Liver (tissue), 9 donors: ENCODE results near the gene KLHL12. TPM values are rescaled to one million over a fixed set of nuclear protein-coding genes. Genes with fewer than 3 reads are reported as not detected.

Experiments used
- DNase-seq: peaks from one replicate; pipeline ENCODE4 v3.0.0-alpha.2; 2017; ENCODE audit warnings: low spot score
- H3K27ac ChIP-seq, 2 donors: one replicate each; pipeline ENCODE4 v1.7.0; 2013; ENCODE audit warnings: inconsistent platforms in 2 of 2, low read length in 2 of 2, control low read depth in 1 of 2, low read depth in 1 of 2, mild to moderate bottlenecking in 1 of 2
- H3K27me3 ChIP-seq, 4 donors: one replicate each; pipeline versions ENCODE4 v1.6.1 to v1.7.0; 2013; ENCODE audit warnings: low read length in 3 of 4, inconsistent platforms in 1 of 4, mild to moderate bottlenecking in 1 of 4, moderate library complexity in 1 of 4; ENCODE audit not compliant: control insufficient read depth in 4 of 4, insufficient read depth in 4 of 4
- H3K36me3 ChIP-seq, 4 donors: one replicate each; pipeline versions ENCODE4 v1.6.1 to v1.7.0; 2013; ENCODE audit warnings: low read length in 3 of 4, mild to moderate bottlenecking in 3 of 4, low read depth in 1 of 4, moderate library complexity in 1 of 4; ENCODE audit not compliant: control insufficient read depth in 4 of 4, insufficient read depth in 3 of 4
- H3K4me1 ChIP-seq, 4 donors: one replicate each; pipeline versions ENCODE4 v1.6.1 to v1.7.0; 2013; ENCODE audit warnings: low read length in 3 of 4, mild to moderate bottlenecking in 3 of 4, moderate library complexity in 1 of 4; ENCODE audit not compliant: control insufficient read depth in 4 of 4, insufficient read depth in 4 of 4
- H3K4me3 ChIP-seq, 3 donors: one replicate each; pipeline versions ENCODE4 v1.6.1 to v1.7.0; 2013; ENCODE audit warnings: low read length in 3 of 3, control low read depth in 1 of 3, low read depth in 1 of 3, mild to moderate bottlenecking in 1 of 3
- H3K9ac ChIP-seq, 2 donors: one replicate each; pipeline ENCODE4 v1.7.0; 2013; ENCODE audit warnings: low read length in 2 of 2, mild to moderate bottlenecking in 2 of 2, moderate library complexity in 2 of 2, control low read depth in 1 of 2, low read depth in 1 of 2
- H3K9me3 ChIP-seq, 4 donors: one replicate each; pipeline versions ENCODE4 v1.6.1 to v1.7.0; 2013; ENCODE audit warnings: low read length in 3 of 4; ENCODE audit not compliant: control insufficient read depth in 4 of 4
- EGR1 ChIP-seq, 2 donors: IDR thresholded peaks; 2 replicates each; pipeline ENCODE4 v1.6.1; 2016 to 2018; ENCODE audit warnings: antibody characterized with exemption in 2 of 2, low read depth in 2 of 2
- FOXA1 ChIP-seq: IDR thresholded peaks from 2 replicates; pipeline ENCODE4 v1.6.1; 2016; ENCODE audit warnings: antibody characterized with exemption
- FOXA2 ChIP-seq: IDR thresholded peaks from 2 replicates; pipeline ENCODE4 v1.6.1; 2016; ENCODE audit warnings: antibody characterized with exemption
- GABPA ChIP-seq, 2 donors: IDR thresholded peaks in 1 of 2; conservative IDR thresholded peaks in 1 of 2; 2 replicates each; pipeline ENCODE4 v1.6.1; 2016; ENCODE audit warnings: antibody characterized with exemption in 2 of 2, mild to moderate bottlenecking in 1 of 2, moderate library complexity in 1 of 2
- HNF4A ChIP-seq, 2 donors: conservative IDR thresholded peaks; 2 replicates each; pipeline ENCODE4 v1.6.1; 2016; ENCODE audit warnings: antibody characterized with exemption in 2 of 2, mild to moderate bottlenecking in 2 of 2
- HNF4G ChIP-seq: IDR thresholded peaks from 2 replicates; pipeline ENCODE4 v1.6.1; 2016; ENCODE audit warnings: antibody characterized with exemption
- JUND ChIP-seq, 2 donors: IDR thresholded peaks; 2 replicates each; pipeline ENCODE4 v1.6.1; 2016; ENCODE audit warnings: antibody characterized with exemption in 2 of 2
- NR2F2 ChIP-seq: IDR thresholded peaks from 2 replicates; pipeline ENCODE4 v1.6.1; 2016; ENCODE audit warnings: antibody characterized with exemption
- RAD21 ChIP-seq, 2 donors: IDR thresholded peaks; 2 replicates each; pipeline ENCODE4 v1.6.1; 2016; ENCODE audit warnings: antibody characterized with exemption in 2 of 2, mild to moderate bottlenecking in 2 of 2
- RXRA ChIP-seq, 2 donors: IDR thresholded peaks; 2 replicates each; pipeline ENCODE4 v1.6.1; 2017 to 2018; ENCODE audit warnings: antibody characterized with exemption in 2 of 2, mild to moderate bottlenecking in 1 of 2
- SP1 ChIP-seq: IDR thresholded peaks from 2 replicates; pipeline ENCODE4 v1.6.1; 2018; ENCODE audit warnings: antibody characterized with exemption, mild to moderate bottlenecking
- TAF1 ChIP-seq: conservative IDR thresholded peaks from 2 replicates; pipeline ENCODE4 v1.6.1; 2016; ENCODE audit warnings: antibody characterized with exemption, mild to moderate bottlenecking
- YY1 ChIP-seq: IDR thresholded peaks from 2 replicates; pipeline ENCODE4 v1.6.1; 2016; ENCODE audit warnings: antibody characterized with exemption, mild to moderate bottlenecking
- WGBS: extraction: QIAGEN DNeasy Blood & Tissue Kit; methylation state at CpG from one replicate; pipeline ENCODE4 v1.1.7; 2013; 5-methylcytosine and 5-hydroxymethylcytosine counted together
- polyA plus RNA-seq, 2 donors: library from polyadenylated mRNA; stranded (reverse) in 1 of 2; unstranded in 1 of 2; fragments of 200-250 nt in 1 of 2; fragments of >200 nt in 1 of 2; fragmentation: Nextera tagmentation in 1 of 2; extraction: Ambion mirVana in 1 of 2; gene quantifications; one replicate each; pipeline versions ENCODE4 v1.2.1 to v1.2.3, GENCODE V29; 2013 to 2015
- total RNA-seq, 2 donors: library from RNA; depleted of rRNA; stranded (reverse); fragments of >200 nt; gene quantifications; one replicate each; pipeline ENCODE4 v1.2.3, GENCODE V29; 2014
- TF ChIP-seq, protein P1 (sequence below): IDR thresholded peaks from 2 replicates; pipeline ENCODE4 v1.6.1; 2016; ENCODE audit warnings: antibody characterized with exemption
- TF ChIP-seq, protein P2 (sequence below): IDR thresholded peaks from 2 replicates; pipeline ENCODE4 v1.6.1; 2016; ENCODE audit warnings: antibody characterized with exemption
- TF ChIP-seq, protein P3 (sequence below): fragments of 150-350 bp; IDR thresholded peaks from 2 replicates; pipeline ENCODE4 v1.5.1; 2017; ENCODE audit warnings: improper control_type of control experiment, low read depth, low read length; ENCODE audit not compliant: missing input control
- TF ChIP-seq, protein P4 (sequence below): IDR thresholded peaks from 2 replicates; pipeline ENCODE4 v1.6.1; 2016; ENCODE audit warnings: antibody characterized with exemption, mild to moderate bottlenecking
- TF ChIP-seq, protein P5 (sequence below): IDR thresholded peaks from 2 replicates; pipeline ENCODE4 v1.6.1; 2016; ENCODE audit warnings: antibody characterized with exemption
- donor health status: healthy.
- donor health status: healthy.
- donor health status: healthy.
- donor health status: healthy.
- donor health status: healthy.

The KLHL12 gene
- total and polyA plus RNA-seq, 4 donors: 7.2 to 17.5 (median 10.4) TPM

DNA sequence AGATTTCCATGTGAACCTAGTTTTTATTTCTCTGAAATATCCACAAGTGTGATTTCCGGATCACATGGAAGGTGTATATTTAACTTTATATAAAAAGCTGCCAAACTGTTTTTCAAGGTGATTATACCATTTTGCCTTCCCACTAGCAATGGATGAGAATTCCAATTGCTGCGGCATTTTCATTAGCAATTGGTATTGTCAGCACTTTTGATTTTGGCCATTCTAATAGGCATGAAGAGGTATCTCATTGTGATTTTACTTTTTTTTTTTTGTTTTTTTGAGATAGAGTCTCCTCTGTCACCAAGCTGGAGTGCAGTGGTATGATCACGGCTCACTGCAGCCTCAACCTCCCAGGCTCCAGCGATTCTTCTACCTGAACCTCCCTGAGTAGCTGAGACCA lies 45.0 kb upstream of the KLHL12 start:
- 71% methylated on average over 4 of the region's 4 CpGs for WGBS
- H3K4me1 ChIP-seq: peaks cover 0 to 13% (median 7%) of the 10 kb centered on the region in 4 donors
- H3K27ac ChIP-seq: no peak overlapping the region
- no peaks in the 10 kb centered on the region for H3K36me3 ChIP-seq
- H3K4me3 ChIP-seq: no peak overlapping the region
- H3K9me3 ChIP-seq: no peaks in the 10 kb centered on the region
- peaks cover 0 to 3% (median 0%) of the 10 kb centered on the region in 4 donors for H3K27me3 ChIP-seq
- no peak overlapping the region for H3K9ac ChIP-seq
- no peak for DNase-seq
- TF ChIP-seq EGR1 (IDR thresholded peaks at IDR 0.05; ENCODE audit: low read depth in 2 of 2): no peak
- TF ChIP-seq NR2F2: no peak
- TF ChIP-seq JUND (IDR thresholded peaks at IDR 0.05): no peak
- TF ChIP-seq RXRA (IDR thresholded peaks at IDR 0.05): no peak
- no peak for TF ChIP-seq HNF4G
- no peak for TF ChIP-seq FOXA1
- TF ChIP-seq, protein P1, sequence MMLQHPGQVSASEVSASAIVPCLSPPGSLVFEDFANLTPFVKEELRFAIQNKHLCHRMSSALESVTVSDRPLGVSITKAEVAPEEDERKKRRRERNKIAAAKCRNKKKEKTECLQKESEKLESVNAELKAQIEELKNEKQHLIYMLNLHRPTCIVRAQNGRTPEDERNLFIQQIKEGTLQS: no peak
- TF ChIP-seq YY1: no peak

DNA sequence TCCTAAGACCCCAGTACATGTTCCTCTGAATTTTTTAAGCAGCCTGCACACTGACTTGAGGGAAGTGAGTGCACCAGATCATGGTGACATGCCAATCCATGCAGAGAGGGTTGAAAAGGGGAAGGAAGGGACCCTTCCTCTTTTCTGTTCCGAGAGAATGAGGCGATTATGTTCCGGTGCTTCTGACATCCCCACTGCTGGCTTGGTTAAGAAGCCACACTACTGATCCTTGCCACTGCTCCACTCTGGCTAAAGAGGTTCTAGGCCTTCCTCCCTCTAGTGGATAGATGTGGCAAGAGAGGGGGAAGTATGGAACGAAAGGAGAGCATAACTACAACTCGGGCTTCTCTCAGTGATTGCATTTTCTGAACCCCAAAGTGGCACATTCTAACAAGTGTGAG lies 41.9 kb upstream of the KLHL12 start:
- H3K9ac ChIP-seq: no peak overlapping the region
- WGBS: 30% methylated on average over 5 of the region's 5 CpGs
- DNase-seq: peak; percentile 55
- peak overlapping the region in 1 of 2 donors; percentile 33 for H3K27ac ChIP-seq
- no peaks in the 10 kb centered on the region for H3K9me3 ChIP-seq
- H3K36me3 ChIP-seq: peaks cover 0 to 2% (median under 1%) of the 10 kb centered on the region in 4 donors
- no peak overlapping the region for H3K4me3 ChIP-seq
- peaks cover 3 to 23% (median 14%) of the 10 kb centered on the region in 4 donors for H3K4me1 ChIP-seq
- H3K27me3 ChIP-seq: no peaks in the 10 kb centered on the region
- TF ChIP-seq TAF1 (no peak), FOXA2 (no peak), JUND (IDR thresholded peaks at IDR 0.05) (no peak), HNF4G (no peak), GABPA (IDR thresholded peaks at IDR 0.05 in 1 of 2, conservative IDR thresholded peaks at IDR 0.05 in 1 of 2) (no peak), HNF4A (conservative IDR thresholded peaks at IDR 0.05) (no peak), YY1 (no peak), FOXA1 (no peak), RXRA (IDR thresholded peaks at IDR 0.05) (no peak), NR2F2 (no peak), EGR1 (IDR thresholded peaks at IDR 0.05; ENCODE audit: low read depth in 2 of 2) (no peak), SP1 (peak; percentile 34), RAD21 (IDR thresholded peaks at IDR 0.05) (peak; percentile 69 to 86)
- TF ChIP-seq, protein P2, sequence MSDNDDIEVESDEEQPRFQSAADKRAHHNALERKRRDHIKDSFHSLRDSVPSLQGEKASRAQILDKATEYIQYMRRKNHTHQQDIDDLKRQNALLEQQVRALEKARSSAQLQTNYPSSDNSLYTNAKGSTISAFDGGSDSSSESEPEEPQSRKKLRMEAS: no peak
- TF ChIP-seq, protein P1: no peak
- TF ChIP-seq, protein P3, sequence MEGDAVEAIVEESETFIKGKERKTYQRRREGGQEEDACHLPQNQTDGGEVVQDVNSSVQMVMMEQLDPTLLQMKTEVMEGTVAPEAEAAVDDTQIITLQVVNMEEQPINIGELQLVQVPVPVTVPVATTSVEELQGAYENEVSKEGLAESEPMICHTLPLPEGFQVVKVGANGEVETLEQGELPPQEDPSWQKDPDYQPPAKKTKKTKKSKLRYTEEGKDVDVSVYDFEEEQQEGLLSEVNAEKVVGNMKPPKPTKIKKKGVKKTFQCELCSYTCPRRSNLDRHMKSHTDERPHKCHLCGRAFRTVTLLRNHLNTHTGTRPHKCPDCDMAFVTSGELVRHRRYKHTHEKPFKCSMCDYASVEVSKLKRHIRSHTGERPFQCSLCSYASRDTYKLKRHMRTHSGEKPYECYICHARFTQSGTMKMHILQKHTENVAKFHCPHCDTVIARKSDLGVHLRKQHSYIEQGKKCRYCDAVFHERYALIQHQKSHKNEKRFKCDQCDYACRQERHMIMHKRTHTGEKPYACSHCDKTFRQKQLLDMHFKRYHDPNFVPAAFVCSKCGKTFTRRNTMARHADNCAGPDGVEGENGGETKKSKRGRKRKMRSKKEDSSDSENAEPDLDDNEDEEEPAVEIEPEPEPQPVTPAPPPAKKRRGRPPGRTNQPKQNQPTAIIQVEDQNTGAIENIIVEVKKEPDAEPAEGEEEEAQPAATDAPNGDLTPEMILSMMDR: peak; percentile 61
- TF ChIP-seq, protein P4, sequence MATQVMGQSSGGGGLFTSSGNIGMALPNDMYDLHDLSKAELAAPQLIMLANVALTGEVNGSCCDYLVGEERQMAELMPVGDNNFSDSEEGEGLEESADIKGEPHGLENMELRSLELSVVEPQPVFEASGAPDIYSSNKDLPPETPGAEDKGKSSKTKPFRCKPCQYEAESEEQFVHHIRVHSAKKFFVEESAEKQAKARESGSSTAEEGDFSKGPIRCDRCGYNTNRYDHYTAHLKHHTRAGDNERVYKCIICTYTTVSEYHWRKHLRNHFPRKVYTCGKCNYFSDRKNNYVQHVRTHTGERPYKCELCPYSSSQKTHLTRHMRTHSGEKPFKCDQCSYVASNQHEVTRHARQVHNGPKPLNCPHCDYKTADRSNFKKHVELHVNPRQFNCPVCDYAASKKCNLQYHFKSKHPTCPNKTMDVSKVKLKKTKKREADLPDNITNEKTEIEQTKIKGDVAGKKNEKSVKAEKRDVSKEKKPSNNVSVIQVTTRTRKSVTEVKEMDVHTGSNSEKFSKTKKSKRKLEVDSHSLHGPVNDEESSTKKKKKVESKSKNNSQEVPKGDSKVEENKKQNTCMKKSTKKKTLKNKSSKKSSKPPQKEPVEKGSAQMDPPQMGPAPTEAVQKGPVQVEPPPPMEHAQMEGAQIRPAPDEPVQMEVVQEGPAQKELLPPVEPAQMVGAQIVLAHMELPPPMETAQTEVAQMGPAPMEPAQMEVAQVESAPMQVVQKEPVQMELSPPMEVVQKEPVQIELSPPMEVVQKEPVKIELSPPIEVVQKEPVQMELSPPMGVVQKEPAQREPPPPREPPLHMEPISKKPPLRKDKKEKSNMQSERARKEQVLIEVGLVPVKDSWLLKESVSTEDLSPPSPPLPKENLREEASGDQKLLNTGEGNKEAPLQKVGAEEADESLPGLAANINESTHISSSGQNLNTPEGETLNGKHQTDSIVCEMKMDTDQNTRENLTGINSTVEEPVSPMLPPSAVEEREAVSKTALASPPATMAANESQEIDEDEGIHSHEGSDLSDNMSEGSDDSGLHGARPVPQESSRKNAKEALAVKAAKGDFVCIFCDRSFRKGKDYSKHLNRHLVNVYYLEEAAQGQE: no peak
- TF ChIP-seq, protein P5, sequence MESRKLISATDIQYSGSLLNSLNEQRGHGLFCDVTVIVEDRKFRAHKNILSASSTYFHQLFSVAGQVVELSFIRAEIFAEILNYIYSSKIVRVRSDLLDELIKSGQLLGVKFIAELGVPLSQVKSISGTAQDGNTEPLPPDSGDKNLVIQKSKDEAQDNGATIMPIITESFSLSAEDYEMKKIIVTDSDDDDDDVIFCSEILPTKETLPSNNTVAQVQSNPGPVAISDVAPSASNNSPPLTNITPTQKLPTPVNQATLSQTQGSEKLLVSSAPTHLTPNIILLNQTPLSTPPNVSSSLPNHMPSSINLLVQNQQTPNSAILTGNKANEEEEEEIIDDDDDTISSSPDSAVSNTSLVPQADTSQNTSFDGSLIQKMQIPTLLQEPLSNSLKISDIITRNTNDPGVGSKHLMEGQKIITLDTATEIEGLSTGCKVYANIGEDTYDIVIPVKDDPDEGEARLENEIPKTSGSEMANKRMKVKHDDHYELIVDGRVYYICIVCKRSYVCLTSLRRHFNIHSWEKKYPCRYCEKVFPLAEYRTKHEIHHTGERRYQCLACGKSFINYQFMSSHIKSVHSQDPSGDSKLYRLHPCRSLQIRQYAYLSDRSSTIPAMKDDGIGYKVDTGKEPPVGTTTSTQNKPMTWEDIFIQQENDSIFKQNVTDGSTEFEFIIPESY: no peak
